C4-2B (cell line): ENCODE data around the gene ZNF622.

Experiments
- ZFX ChIP-seq: fragments of 450-650 bp; IDR thresholded peaks from 2 replicates; pipeline ENCODE4 v1.6.1; 2017
- TF ChIP-seq, protein P1 (sequence below): fragments of 450-650 bp; conservative IDR thresholded peaks from 2 replicates; pipeline ENCODE4 v1.5.1; 2017; ENCODE audit warnings: mild to moderate bottlenecking

DNA sequence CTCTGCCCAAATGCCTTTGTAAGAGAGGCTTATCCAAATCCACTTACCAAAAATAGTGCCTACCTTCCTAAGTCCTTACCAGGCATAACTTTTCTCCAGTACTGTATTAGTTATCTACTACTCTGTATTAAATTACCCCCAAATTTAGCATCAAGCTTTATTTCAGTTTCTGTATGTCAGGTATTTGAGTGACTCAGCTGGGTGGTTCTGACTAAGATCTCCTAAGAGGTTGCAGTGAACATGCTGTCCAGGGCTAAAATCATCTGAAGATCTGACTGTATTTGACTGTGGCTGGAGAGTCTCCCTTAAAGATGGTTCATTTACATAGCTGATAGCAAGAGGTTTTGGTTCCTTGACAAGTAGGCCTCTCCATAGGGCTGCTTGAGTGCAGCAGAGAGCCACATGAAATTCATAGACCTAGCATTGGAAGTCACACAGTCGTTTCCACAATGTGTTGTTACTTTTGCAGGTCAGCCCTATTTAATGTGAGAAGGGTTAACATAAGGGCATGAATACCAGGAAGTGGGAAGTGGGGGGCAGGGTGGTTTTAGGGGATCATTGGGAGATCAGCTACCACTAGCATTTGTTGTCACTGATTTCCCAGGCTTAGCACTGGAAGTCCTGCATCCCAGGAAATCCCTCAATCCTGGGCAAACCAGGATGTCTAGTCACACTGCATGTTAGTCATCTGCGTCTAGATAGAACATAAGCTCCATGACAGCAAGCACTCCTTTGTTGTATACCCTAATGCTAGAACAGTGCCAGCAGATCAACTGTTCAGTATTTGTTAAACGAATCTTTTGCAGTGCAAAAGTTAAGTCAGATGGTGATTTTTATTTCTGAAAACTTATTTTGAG lies 2.0 kb upstream of the ZNF622 start:
- TF ChIP-seq, protein P1, sequence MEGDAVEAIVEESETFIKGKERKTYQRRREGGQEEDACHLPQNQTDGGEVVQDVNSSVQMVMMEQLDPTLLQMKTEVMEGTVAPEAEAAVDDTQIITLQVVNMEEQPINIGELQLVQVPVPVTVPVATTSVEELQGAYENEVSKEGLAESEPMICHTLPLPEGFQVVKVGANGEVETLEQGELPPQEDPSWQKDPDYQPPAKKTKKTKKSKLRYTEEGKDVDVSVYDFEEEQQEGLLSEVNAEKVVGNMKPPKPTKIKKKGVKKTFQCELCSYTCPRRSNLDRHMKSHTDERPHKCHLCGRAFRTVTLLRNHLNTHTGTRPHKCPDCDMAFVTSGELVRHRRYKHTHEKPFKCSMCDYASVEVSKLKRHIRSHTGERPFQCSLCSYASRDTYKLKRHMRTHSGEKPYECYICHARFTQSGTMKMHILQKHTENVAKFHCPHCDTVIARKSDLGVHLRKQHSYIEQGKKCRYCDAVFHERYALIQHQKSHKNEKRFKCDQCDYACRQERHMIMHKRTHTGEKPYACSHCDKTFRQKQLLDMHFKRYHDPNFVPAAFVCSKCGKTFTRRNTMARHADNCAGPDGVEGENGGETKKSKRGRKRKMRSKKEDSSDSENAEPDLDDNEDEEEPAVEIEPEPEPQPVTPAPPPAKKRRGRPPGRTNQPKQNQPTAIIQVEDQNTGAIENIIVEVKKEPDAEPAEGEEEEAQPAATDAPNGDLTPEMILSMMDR: no peak
- TF ChIP-seq ZFX: no peak
